Measurements from ENCODE around the gene INHBA. TPM values are rescaled to one million over a fixed set of nuclear protein-coding genes. Genes with fewer than 3 reads are reported as not detected.

Gene INHBA
- total RNA-seq, 1 experiment from 2014 or later = 1.7 TPM

DNA sequence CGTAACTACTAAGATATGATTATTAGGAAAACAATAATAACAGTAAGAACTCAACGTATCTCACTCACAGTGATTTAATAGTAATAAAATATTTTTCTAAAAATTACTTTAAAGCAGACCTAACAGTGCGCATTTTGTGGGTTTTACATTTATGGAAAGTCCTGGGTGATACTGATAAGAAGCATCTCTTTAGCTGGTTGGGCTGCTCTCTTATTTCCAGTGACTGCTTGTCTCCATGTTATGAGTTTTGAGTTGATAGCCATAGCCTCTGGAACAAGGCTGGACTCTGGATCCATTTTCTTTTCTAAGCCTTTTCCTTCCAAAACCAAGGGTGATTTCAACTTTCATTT is 29.5 kb upstream of the INHBA start:
- TF ChIP-seq, protein P1, sequence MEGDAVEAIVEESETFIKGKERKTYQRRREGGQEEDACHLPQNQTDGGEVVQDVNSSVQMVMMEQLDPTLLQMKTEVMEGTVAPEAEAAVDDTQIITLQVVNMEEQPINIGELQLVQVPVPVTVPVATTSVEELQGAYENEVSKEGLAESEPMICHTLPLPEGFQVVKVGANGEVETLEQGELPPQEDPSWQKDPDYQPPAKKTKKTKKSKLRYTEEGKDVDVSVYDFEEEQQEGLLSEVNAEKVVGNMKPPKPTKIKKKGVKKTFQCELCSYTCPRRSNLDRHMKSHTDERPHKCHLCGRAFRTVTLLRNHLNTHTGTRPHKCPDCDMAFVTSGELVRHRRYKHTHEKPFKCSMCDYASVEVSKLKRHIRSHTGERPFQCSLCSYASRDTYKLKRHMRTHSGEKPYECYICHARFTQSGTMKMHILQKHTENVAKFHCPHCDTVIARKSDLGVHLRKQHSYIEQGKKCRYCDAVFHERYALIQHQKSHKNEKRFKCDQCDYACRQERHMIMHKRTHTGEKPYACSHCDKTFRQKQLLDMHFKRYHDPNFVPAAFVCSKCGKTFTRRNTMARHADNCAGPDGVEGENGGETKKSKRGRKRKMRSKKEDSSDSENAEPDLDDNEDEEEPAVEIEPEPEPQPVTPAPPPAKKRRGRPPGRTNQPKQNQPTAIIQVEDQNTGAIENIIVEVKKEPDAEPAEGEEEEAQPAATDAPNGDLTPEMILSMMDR (conservative IDR thresholded peaks at IDR 0.05) = no peak; the same call in 1 of the 3 replicates
- Histone ChIP-seq H4K91ac (ENCODE audit: insufficient read length, low read depth, low read length) (no peak overlapping the region), H3K56ac (ENCODE audit: insufficient read length, low read depth, low read length) (no peak overlapping the region), H2BK12ac (ENCODE audit: insufficient read length, low read depth, low read length) (no peak overlapping the region), H4K20me1 (ENCODE audit: control insufficient read depth, insufficient read depth, insufficient read length) (no peaks in the 10 kb centered on the region), H3K79me2 (ENCODE audit: insufficient read depth, low read length) (no peaks in the 10 kb centered on the region), H4K5ac (ENCODE audit: insufficient read length, low read depth, low read length) (no peak overlapping the region), H3K27me3 (ENCODE audit: insufficient read depth, low read length) (no peaks in the 10 kb centered on the region), H2BK120ac (ENCODE audit: low read depth, low read length, poor library complexity, severe bottlenecking) (no peak overlapping the region), H3K14ac (ENCODE audit: insufficient read depth, low read length) (no peak overlapping the region), H2BK20ac (ENCODE audit: low read depth, low read length, poor library complexity, severe bottlenecking) (no peak overlapping the region), H2AFZ (ENCODE audit: low read length) (no peak overlapping the region), H3K23ac (ENCODE audit: insufficient read length, low read depth, low read length) (no peak overlapping the region), H3K18ac (ENCODE audit: insufficient read length, low read depth, low read length) (no peak overlapping the region), H3K27ac (ENCODE audit: insufficient read length, low read depth, low read length) (no peak overlapping the region), H3K4ac (ENCODE audit: low read depth, low read length) (no peak overlapping the region), H3K4me2 (ENCODE audit: insufficient read depth, insufficient read length, low read length) (no peak overlapping the region), H3K79me1 (ENCODE audit: insufficient read depth, low read depth, low read length, poor library complexity, severe bottlenecking) (no peaks in the 10 kb centered on the region), H3K23me2 (ENCODE audit: insufficient read length, low read depth, low read length, poor library complexity, severe bottlenecking) (no peaks in the 10 kb centered on the region), H3K9ac (ENCODE audit: extremely low read depth, insufficient read length, low read length) (no peak overlapping the region), H2BK15ac (ENCODE audit: low read depth, low read length) (no peak overlapping the region), H2AK5ac (ENCODE audit: insufficient read length, low read length) (no peak overlapping the region), H3T11ph (ENCODE audit: low read length) (no peak overlapping the region), H3K9me3 (ENCODE audit: control insufficient read depth, low read depth, low read length) (no peaks in the 10 kb centered on the region), H3K4me1 (ENCODE audit: insufficient read depth, low read length) (no peaks in the 10 kb centered on the region), H4K8ac (replicated peaks; ENCODE audit: insufficient read length, low read depth, low read length) (no peak overlapping the region), H2BK5ac (ENCODE audit: insufficient read length, low read length) (no peak overlapping the region)
- Mint-ChIP-seq H3K27ac (no peak overlapping the region), H3K27me3 (ENCODE audit: low read depth) (no peaks in the 10 kb centered on the region; the same call in 1 of the 2 replicates), H3K4me1 (peaks cover 12 to 17% of the 10 kb centered on the region in 2 experiments), H3K9me3 (no peaks in the 10 kb centered on the region), H3K36me3 (ENCODE audit: insufficient read depth in 1 of 3, low read depth in 3 of 3) (no peaks in the 10 kb centered on the region), H3K4me3 (no peak overlapping the region)
- WGBS (ENCODE audit: extremely low coverage, insufficient read length, low lambda C conversion rate) = no CpG with 5 or more reads among the region's 3 CpGs
- DNase-seq = no peak
